Medulla oblongata (tissue), 1 donor: ENCODE data around the gene PACS1.
"Not testable (repeated sequence)": the region's sequence is repeated elsewhere in the genome, so short reads cannot be mapped to it uniquely, and the experiment has no call there.

Experiments used
- DNase-seq: peaks from one replicate; pipeline ENCODE4 v3.0.0-alpha.2; 2015; ENCODE audit errors: extremely low spot score

Gene PACS1

GRCh38 chr11:66275396-66275795 is 205.3 kb downstream of the PACS1 start:
- no peak for DNase-seq

DNA sequence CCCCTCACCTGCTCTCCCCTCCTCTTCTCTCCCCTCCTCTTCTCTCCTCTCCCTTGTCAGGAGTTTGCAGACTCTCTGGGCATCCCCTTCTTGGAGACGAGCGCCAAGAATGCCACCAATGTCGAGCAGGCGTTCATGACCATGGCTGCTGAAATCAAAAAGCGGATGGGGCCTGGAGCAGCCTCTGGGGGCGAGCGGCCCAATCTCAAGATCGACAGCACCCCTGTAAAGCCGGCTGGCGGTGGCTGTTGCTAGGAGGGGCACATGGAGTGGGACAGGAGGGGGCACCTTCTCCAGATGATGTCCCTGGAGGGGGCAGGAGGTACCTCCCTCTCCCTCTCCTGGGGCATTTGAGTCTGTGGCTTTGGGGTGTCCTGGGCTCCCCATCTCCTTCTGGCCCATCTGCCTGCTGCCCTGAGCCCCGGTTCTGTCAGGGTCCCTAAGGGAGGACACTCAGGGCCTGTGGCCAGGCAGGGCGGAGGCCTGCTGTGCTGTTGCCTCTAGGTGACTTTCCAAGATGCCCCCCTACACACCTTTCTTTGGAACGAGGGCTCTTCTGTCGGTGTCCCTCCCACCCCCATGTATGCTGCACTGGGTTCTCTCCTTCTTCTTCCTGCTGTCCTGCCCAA is 206.0 kb downstream of the PACS1 start:
- DNase-seq = no peak

DNA sequence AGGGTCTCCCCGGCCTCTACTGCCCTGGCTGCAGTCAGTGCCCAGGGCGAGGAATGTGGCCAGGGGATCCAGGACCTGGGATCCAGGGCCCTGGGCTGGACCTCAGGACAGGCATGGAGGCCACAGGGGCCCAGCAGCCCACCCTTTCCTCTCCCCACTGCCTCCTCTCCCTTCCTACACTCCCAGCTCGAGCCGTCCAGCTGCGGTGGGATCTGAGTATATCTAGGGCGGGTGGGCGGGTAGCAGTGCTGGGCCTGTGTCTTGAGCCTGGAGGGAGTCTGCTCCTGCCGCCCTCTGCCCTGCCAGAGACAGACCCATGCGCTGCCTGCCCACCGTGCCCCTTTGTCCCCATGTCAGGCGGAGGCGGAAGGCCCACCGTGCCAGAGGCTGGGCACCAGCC is 206.5 kb downstream of the PACS1 start:
- DNase-seq = not testable (repeated sequence)

GRCh38 chr11:66277064-66277463 is 207.0 kb downstream of the PACS1 start:
- DNase-seq = not testable (repeated sequence)

DNA sequence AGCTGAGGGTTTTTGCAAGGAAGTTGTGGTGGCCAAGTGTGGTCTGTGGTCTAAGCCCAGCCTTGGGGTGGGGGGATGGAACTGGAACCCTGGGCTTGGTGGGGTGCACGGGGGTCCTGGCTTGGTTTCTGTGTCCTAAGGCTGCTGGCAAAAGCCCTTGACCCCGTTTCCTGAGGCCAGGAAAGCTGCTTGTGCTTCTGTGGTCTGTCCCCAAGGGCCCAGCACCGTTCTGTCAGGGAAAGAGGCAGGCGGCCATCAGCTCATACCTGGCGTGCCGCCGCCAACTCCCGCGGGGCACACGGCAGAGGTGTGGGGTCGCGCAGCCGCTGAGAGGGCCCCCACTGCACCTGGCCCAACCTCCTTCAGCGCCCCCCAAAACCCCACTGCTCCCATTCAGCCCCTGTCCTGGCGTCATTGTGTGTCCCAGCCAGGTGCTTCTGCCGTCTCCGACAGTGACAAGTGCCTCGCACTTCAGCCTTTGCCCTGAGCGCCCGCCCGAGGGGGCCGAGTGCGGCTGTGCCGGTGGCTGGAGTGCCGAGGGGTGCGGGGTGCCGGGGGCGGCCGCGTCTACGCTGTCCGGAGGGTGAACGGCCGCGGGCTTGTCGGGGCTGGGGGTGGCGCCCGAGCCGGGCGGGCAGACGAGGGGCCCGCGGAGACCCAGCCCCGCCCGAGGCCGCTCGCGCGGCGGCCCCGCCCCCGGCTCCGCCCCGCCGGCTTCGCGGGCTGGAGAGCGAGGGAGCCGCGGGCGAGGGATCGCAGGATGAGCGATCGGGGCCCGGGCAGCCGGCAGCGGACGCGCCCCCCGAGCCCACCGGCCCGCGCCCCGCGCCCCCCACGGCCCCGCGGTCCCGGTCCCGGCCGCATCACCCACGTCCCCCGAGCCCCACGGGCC is 207.6 kb downstream of the PACS1 start, which contains the start of gene CNIH2:
Gene CNIH2, plus strand, starts transcription at position 705 of the 892 bp plus-strand sequence. CDS start 282 bp downstream, outside the sequence.
- no peak for DNase-seq

DNA sequence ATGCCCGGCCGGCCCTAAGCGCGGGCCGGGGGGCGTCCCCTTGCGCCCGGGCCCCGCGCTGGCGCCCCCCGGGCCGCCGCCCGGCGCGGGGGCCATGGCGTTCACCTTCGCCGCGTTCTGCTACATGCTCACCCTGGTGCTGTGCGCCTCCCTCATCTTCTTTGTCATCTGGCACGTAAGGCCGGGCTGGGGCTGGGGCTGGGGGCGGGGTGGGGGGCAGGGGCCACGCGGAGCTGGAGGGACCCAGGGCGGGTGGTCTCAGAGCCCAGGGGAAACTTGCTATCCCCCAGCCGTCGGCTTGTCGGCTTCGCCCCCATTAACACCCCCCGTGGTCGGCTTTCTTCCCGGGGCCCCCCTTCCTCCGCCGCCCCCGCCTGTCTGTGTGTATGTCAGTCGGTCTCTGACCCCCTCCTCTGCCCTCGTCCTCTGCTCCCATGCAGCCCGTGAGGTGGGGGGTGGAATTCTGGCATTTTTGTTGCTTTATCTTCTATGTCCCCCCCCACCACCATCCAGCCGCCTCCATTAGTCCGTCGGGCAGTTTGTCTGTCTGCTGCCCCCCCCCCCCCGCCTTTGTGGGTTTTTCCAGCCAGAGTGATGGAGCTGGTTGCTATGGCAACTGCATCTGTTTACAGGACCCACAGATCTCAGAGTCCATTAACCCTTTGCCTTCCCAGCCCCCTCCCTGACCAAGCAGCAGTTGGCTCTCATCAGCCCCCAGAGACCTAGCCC is 208.5 kb downstream of the PACS1 start:
- no peak for DNase-seq

DNA sequence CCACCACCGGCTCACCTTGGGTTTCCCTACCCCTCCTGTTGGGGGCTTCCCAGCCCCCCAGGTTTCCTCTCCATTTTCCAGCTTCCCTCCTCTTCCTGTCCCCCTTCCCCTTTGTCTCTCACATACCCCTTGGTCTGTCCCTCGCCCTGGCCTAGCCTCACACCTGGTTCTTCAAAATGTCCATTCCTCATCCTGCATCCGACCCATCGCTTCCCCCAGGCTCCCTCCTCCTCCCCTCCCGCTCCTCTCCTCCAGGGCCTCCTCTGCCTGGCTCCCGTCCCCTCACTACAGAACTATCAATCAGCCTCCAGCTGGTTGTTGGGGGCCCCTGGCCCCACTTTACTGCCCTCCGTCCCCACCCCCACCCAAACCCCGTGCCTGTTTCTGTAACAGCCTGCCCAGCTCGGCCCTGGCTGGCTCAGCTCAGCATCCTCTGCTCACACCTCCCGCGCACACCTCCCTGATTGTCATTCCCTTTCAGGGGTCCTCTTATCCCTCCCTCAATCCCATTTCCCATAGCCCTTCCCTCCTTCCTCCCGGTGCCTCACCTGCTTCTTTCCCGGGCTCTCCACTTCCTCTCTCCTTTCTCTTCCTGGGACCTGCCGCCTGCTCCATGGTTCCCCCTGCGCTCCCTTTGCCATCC is 209.1 kb downstream of the PACS1 start:
- no peak for DNase-seq

- DNase-seq = no peak
Measured at GRCh38 chr11:66280428-66280827, 210.4 kb downstream of the PACS1 start.

DNA sequence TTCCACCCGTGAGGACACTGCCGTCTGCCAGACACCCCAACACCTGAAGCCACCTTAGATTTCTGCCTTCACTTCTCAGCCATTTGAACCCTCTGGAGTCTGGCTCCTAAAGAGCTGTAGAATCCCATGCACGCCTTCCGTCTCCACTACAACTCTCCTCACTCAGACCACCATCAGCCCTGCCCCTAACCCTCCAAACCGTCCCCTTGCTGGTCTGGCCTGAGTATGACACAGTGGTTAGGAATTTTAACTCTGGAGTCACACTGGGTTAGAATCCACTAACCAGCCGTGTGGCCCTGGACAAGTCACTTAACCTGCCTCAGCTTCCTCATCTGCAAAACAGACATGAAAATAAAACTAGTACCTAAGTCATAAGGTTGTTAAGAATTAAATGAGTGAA is 210.9 kb downstream of the PACS1 start:
- no peak for DNase-seq

- DNase-seq = no peak
Measured at GRCh38 chr11:66281776-66282467, 211.8 kb downstream of the PACS1 start.

GRCh38 chr11:66282468-66283455 is 212.7 kb downstream of the PACS1 start:
- peak; percentile 99 for DNase-seq

DNA sequence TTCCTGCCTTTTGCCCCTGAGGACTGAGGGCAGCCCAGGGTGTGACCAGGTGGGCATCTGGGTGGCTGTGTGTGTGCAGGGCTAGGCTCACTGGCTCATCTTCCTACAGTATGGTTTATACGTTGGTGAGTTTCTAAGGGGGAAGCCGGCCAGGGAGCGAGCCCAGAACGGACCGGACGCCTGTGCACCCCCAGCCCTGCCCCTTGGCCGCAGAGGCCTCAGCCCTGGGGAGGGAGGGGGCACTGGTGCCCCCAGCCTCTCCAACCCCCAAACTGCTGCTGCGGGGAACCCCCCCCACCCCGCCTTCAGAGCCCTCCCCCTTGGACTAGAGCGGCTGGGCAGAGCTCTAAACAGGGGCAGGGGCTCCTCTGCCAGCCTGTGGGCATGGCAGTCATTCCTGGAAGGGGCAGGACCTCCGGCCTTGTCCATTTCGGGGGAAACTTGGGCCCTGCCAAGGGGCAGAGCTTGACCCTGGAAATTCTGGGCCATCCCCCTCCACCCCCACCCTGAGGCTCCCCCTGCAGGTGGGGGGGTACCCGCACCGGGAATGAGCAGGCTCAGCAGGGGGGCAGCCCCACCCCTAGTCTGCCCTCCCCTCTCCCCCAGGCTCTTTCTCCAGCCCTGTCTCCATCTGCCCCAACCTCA is 213.5 kb downstream of the PACS1 start:
- DNase-seq = no peak

DNA sequence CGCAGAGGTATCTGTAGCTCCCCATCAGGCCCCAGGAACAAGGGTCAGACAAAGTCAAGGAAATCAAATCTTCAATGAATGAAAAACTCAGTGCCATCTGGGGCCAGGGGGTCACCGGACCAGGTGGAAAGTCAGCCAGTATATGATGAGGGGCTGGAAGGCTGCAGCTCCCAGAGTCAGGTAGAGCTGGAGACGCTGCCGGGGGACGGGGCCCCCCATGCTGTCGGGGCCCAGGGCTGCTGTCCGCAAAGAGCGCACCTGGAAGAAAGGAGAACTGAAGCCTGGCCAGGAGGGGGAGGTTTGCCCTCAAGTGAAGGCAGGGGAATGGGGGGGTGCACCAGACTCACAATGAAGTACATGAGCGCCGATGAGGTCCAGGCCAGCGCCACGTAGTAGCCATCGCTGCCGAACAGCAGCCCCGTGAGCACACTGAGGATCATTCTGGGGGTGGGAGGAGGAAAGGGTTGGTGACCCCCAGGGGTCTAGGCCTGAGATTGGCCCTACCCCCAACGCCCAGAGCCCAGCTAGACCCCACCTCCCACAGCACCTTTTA is 214.5 kb downstream of the PACS1 start:
- no peak for DNase-seq

- DNase-seq = no peak
Measured at GRCh38 chr11:66285250-66285947, 215.3 kb downstream of the PACS1 start.

GRCh38 chr11:66286699-66287098 is 216.6 kb downstream of the PACS1 start:
- DNase-seq = no peak

DNA sequence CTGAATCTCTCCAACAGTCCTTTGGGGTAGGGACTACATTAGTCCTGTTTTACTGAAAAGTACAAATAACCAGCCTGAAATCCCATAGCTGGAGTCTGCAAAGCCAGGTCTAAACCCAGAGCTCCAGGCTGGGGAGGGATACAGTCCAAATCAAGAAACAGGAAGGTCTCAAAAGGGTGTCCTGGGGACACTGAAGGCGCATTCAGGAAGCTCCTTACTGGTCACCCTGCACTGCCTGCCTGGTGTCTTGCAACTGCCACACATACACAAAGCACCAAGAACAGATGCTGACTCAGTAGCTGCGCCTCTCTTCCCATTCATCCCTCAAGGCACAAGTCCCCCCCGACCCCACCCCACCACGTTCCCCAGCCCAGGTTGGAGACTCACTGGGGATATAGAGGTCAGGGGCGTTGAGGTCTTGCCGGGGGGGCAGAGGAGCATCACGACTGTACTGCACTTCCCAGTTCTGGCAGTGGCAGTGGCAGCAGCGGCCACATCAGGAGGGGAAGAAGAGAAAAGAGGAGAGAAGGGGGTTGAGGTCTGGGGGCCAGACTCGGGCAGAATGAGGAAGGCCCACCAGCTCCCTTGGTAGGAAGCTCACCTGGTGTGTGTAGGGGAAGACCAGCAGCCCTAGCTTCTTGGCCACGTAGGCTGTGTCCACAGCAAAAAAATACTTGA is 217.3 kb downstream of the PACS1 start:
- no peak for DNase-seq

DNA sequence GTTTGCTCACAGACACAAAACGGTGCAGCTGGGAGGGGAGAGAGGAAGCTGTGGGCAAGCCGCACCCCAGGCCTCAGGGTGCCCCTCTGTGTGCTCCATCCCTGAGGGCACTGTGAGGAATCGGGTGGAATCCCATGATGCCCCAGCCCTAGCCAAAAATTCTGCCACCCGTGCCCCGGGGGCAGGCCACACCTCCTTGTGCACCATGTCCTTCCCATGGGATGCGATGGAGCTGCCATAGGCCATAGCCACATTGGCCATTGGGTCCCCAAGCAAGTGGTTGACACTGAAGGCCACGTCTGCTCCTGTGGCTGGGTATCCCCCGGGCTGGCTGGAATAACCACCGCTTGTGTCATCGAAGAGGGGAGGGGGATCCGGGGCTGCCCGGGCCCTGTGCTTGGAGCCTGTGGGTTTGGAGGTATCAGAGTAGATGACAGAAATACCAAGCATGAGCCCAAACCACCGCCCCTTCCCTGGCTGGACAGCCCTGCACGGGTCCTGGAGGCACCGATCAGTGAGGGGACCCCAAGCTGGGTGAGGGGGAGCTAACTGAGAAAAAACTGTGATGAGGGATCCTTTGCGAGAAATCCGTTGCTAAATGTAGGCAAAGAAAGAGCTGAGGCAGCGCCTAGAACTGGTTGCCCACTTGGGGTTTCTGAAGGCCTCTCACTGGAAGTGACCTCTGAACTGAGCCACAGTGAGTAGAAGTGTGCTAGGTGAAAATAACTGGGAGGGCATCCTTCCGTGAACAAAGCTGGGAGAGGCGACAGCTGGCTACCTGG is 218.0 kb downstream of the PACS1 start:
- no peak for DNase-seq
